ENCODE measurements around the gene ATAD3C.

Gene ATAD3C

GRCh38 chr1:1449099-1449739 lies at the start of gene ATAD3C:
Gene ATAD3C (plus strand): TSS chr1:1449689. CDS start chr1:1450684, 995 bp downstream.
- no peaks in the 10 kb centered on the region for H3K36me3 ChIP-seq (ENCODE audit: control insufficient read depth in 2 of 2, insufficient read depth in 1 of 2, low read length in 2 of 2)
- H3K27ac ChIP-seq (ENCODE audit: extremely low read depth, low read depth, low read length): no peak within 1 kb of the TSS
- no peaks in the 10 kb centered on the region for H3K9me3 ChIP-seq (ENCODE audit: control insufficient read depth, insufficient read depth, low read depth, low read length)
- TF ChIP-seq ZBTB49 (tag by site-specific recombination; IDR thresholded peaks at IDR 0.05; ENCODE audit: low read depth) (no peak), ZNF561 (tag by site-specific recombination; IDR thresholded peaks at IDR 0.05; ENCODE audit: borderline replicate concordance) (no peak), ZSCAN18 (tag by site-specific recombination; IDR thresholded peaks at IDR 0.05) (no peak), ZNF324 (tag by site-specific recombination; IDR thresholded peaks at IDR 0.05) (no peak), PRDM1 (tag by site-specific recombination; IDR thresholded peaks at IDR 0.05) (peak; percentile 82; the same call in 1 of the 2 replicates), ZNF366 (tag by site-specific recombination; conservative IDR thresholded peaks at IDR 0.05) (peak; percentile 48; the same call in 1 of the 2 replicates), ZNF596 (tag by site-specific recombination; IDR thresholded peaks at IDR 0.05) (peak; percentile 95), ZNF404 (tag by site-specific recombination; IDR thresholded peaks at IDR 0.05) (no peak)
- H3K4me1 ChIP-seq (ENCODE audit: control insufficient read depth, insufficient read depth, low read length): no peaks in the 10 kb centered on the region
- ChIA-PET CTCF (interaction anchor here (0.7 to 0.8 kb wide), 2 partner anchors 8 to 58 kb away, joined by 3 read pairs; no protein-coding TSS in a partner anchor), POLR2A (no interaction called here)
- H3K4me3 ChIP-seq (ENCODE audit: low read depth, low read length): no peak within 1 kb of the TSS

GRCh38 chr1:1399872-1400575 lies 49.5 kb upstream of the ATAD3C start:
- H3K27ac ChIP-seq (ENCODE audit: extremely low read depth, low read depth, low read length): peak overlapping the region; percentile 56
- H3K36me3 ChIP-seq (ENCODE audit: control insufficient read depth in 2 of 2, insufficient read depth in 1 of 2, low read length in 2 of 2): peaks cover 21 to 84% of the 10 kb centered on the region in 2 experiments; a peak in 2 of 3 replicates
- ChIA-PET POLR2A (interaction anchor here (0.8 to 2.9 kb wide), 10 partner anchors 9 to 105 kb away, joined by 3 to 36 read pairs (median 4); partner anchors contain the start of gene AURKAIP1), CTCF (interaction anchor here (0.9 to 1.5 kb wide), 5 partner anchors 8 to 105 kb away, joined by 3 to 6 read pairs (median 4); no protein-coding TSS in a partner anchor)
- H3K4me1 ChIP-seq (ENCODE audit: control insufficient read depth, insufficient read depth, low read length): no peaks in the 10 kb centered on the region
- peak overlapping the region; percentile 63 for H3K4me3 ChIP-seq (ENCODE audit: low read depth, low read length)
- H3K9me3 ChIP-seq (ENCODE audit: control insufficient read depth, insufficient read depth, low read depth, low read length): no peaks in the 10 kb centered on the region
- TF ChIP-seq ZBTB17 (tag by site-specific recombination; IDR thresholded peaks at IDR 0.05): peak; percentile 70; the same call in 1 of the 2 replicates
- peak; percentile 28 for TF ChIP-seq KLF17 (tag by site-specific recombination; IDR thresholded peaks at IDR 0.05)
- TF ChIP-seq GLIS1 (tag by site-specific recombination; IDR thresholded peaks at IDR 0.05): no peak; the same call in none of the 2 replicates
- TF ChIP-seq SCRT2 (tag by site-specific recombination; IDR thresholded peaks at IDR 0.05): peak; percentile 96
- no peak for TF ChIP-seq YY1 (tag by site-specific recombination; IDR thresholded peaks at IDR 0.05)
- peak; percentile 45 for TF ChIP-seq ZNF501 (tag by site-specific recombination; IDR thresholded peaks at IDR 0.05)
- 0 out of 2 replicates have a peak, but pooled peaks have one; percentile 8 for TF ChIP-seq ZNF10 (tag by site-specific recombination; IDR thresholded peaks at IDR 0.05)
- TF ChIP-seq MYNN (tag by site-specific recombination; IDR thresholded peaks at IDR 0.05; ENCODE audit: borderline replicate concordance): no peak
- no peak for TF ChIP-seq ZNF423 (tag by site-specific recombination; IDR thresholded peaks at IDR 0.05)
- TF ChIP-seq ZNF768 (tag by site-specific recombination; IDR thresholded peaks at IDR 0.05): no peak
- peak; percentile 62 for TF ChIP-seq ZNF341 (tag by site-specific recombination; IDR thresholded peaks at IDR 0.05; ENCODE audit: low read depth)
- TF ChIP-seq ZBTB20 (tag by site-specific recombination; IDR thresholded peaks at IDR 0.05): peak; percentile 45
- peak; percentile 89; the same call in 1 of the 2 replicates for TF ChIP-seq SCRT1 (tag by site-specific recombination; IDR thresholded peaks at IDR 0.05; ENCODE audit: borderline replicate concordance)
- TF ChIP-seq GLIS2 (tag by site-specific recombination; IDR thresholded peaks at IDR 0.05): 0 out of 2 replicates have a peak, but pooled peaks have one; percentile 4
- TF ChIP-seq ZNF391 (tag by site-specific recombination; IDR thresholded peaks at IDR 0.05; ENCODE audit: borderline replicate concordance, low read depth): peak; percentile 44; the same call in 1 of the 2 replicates
- peak; percentile 78 for TF ChIP-seq ZNF335 (tag by site-specific recombination; conservative IDR thresholded peaks at IDR 0.05)
- TF ChIP-seq ZFP37 (tag by site-specific recombination; IDR thresholded peaks at IDR 0.05): 0 out of 2 replicates have a peak, but pooled peaks have one; percentile 20
- 0 out of 2 replicates have a peak, but pooled peaks have one; percentile 20 for TF ChIP-seq ZNF623 (tag by site-specific recombination; IDR thresholded peaks at IDR 0.05)
- TF ChIP-seq ZNF600 (tag by site-specific recombination; IDR thresholded peaks at IDR 0.05): peak; percentile 88
- TF ChIP-seq KLF7 (tag by site-specific recombination; IDR thresholded peaks at IDR 0.05; ENCODE audit: borderline replicate concordance): 0 out of 2 replicates have a peak, but pooled peaks have one; percentile 27
- TF ChIP-seq ZBTB7A (tag by site-specific recombination; IDR thresholded peaks at IDR 0.05; ENCODE audit: low read depth): 0 out of 2 replicates have a peak, but pooled peaks have one; percentile 46
- TF ChIP-seq KLF1 (tag by site-specific recombination; IDR thresholded peaks at IDR 0.05): 0 out of 2 replicates have a peak, but pooled peaks have one; percentile 27

All from HEK293 (cell line).